Activated naive CD8-positive, alpha-beta T cell treated with anti-CD3 and anti-CD28 coated beads, Interleukin-2, amount 50 U/mL, for 24 hours (primary cell): Measurements from ENCODE around the gene CNR2.
A peak's percentile ranks its signal among the peaks of the same experiment; 100 is the strongest.
"Not testable (repeated sequence)": the region's sequence is repeated elsewhere in the genome, so short reads cannot be mapped to it uniquely, and the experiment has no call there.

Experiments used
- ATAC-seq: fragments of 150-1000 bp; cut with Tn5 transposase; one replicate; pipeline ENCODE4 v1.10.0; 2021
- DNase-seq: peaks from one replicate; pipeline ENCODE4 v3.0.0; 2021
- H3K27ac Mint-ChIP-seq: one replicate; pipeline ENCODE4 v1.8.0; 2021; ENCODE audit warnings: mild to moderate bottlenecking, mixed read lengths
- H3K27me3 Mint-ChIP-seq: one replicate; pipeline ENCODE4 v1.8.0; 2021; ENCODE audit warnings: mixed read lengths
- H3K36me3 Mint-ChIP-seq: one replicate; pipeline ENCODE4 v1.8.0; 2021; ENCODE audit warnings: low read depth, mixed read lengths
- H3K4me1 Mint-ChIP-seq: one replicate; pipeline ENCODE4 v1.8.0; 2021; ENCODE audit warnings: mixed read lengths
- H3K4me3 Mint-ChIP-seq: one replicate; pipeline ENCODE4 v1.8.0; 2021; ENCODE audit warnings: mild to moderate bottlenecking, moderate library complexity, mixed read lengths
- H3K9me3 Mint-ChIP-seq: one replicate; pipeline ENCODE4 v1.8.0; 2021; ENCODE audit warnings: mixed read lengths

CNR2 gene

DNA sequence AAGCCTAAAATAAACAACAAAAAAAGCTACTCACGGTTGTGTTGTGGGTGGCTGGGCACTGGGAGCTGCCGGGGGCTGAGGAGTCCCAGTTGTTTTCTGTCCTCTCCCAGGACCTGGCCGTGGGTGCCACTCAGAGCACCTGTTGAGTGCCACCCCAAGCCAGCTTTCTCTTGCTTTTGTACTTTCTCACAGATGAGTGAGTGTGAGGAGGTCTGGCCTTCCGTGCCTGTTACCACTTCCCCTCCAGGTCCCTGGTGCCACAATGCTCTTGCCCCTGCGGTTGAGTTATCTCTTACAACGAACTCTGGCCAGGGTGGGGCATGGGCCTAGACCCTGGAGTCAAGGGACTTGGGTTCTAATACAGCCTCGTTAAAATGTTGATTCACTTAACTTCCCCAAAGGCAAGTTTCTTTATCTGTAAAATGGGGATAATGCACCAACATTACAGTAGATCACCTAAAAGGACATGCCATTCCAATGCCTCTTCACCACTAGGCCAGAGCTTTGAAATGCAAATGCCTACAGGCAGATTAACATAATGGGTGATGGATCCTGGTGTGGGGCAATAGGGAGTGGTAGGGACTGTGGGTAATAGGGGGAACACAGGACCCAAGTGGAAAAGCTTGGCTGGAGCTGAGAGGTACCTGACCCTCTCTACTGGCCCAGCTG is at the start of gene CNR2:
CNR2 (minus strand) TSS at position 151 of the 669 bp plus-strand sequence. CDS start 37,745 bp downstream, outside the sequence.
- ATAC-seq (no peak), DNase-seq (peak; percentile 32)
- H3K36me3 Mint-ChIP-seq: peaks cover 2% of the 10 kb centered on the region
- H3K4me3 Mint-ChIP-seq: peak within 1 kb of the TSS; percentile 71
- no peaks in the 10 kb centered on the region for H3K27me3 Mint-ChIP-seq
- peaks cover 59% of the 10 kb centered on the region for H3K4me1 Mint-ChIP-seq
- no peaks in the 10 kb centered on the region for H3K9me3 Mint-ChIP-seq
- peak within 1 kb of the TSS; percentile 63 for H3K27ac Mint-ChIP-seq

DNA sequence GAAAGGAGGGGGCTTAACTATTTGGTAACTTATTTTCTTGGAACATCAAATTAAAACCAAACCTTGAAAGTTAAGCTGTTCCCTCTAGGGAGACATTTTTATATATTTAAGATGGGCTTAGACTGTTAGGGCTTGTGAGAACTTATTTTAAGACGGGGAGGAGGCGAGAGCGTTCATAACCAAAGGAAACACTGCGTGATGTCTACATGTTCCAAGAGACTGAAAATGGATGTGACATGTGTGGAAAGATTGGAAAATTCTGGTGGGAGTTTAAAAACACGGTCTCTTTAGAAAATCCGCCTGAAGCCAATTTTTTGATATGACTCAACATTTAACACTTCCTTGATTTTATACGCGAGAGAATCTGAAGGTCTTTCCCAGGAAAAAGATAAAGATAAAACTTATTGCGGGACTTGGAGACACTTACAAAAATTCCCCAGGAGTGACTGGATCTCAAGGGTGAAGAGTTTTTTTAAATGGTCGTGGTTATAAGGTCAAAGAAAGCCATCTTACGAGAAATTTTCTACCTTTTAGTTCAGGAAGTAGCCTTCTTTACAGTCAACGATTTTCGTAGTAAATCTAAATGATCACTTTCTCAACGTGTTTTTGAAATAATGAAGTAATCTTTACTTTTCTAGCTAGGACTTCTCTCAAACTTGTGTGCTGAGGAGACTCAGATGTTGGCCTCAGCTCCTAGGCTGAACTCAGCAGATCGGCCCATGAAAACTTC is 47.3 kb upstream of the CNR2 start:
- DNase-seq (no peak), ATAC-seq (no peak)
- H3K4me1 Mint-ChIP-seq: peaks cover 70% of the 10 kb centered on the region
- H3K36me3 Mint-ChIP-seq: peaks cover 49% of the 10 kb centered on the region
- H3K4me3 Mint-ChIP-seq: peak overlapping the region; percentile 92
- no peaks in the 10 kb centered on the region for H3K27me3 Mint-ChIP-seq
- H3K27ac Mint-ChIP-seq: peak overlapping the region; percentile 100
- no peaks in the 10 kb centered on the region for H3K9me3 Mint-ChIP-seq

DNA sequence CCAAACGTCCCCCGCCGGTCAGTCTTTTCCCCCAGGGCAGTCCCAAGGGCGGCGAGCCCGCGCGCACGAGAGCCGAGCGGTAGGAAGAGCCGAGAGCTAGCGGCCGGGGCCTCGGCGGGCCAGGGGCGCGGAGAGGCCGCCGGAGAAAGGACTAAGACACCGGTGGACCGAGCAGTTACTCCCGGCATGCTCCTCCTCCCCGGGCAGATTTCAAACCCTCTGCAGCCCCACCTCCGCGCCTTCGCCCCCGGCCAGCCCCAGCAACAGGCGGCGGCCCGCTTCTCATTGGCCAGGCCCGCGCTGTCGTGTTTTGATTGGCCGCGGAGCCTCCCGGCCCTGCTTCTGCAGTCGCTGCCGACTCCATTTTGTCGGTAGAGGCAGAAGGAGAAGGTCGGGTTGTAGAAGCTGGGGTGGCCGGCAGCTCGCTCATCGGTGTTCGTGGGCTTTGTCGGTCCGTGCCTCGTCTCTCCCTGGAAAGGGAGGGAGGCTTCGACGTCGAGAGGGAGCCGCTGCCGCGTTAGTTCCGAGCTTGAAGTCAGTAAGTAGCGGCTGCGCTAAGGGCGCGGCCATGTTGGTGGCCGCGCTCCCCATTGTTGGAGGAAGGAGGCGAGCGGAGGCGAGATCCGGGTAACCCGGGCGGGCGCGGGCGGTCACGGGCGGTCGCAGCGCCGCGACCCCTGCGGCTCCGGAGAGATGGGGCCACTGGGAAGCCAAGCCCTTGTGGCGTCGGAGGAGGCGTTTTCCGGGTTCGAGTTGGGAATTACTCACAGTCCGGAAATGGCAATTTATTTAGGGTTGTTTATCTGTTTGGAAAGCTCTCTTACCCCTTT is 46.5 kb upstream of the CNR2 start, which contains the start of gene PNRC2:
PNRC2 (plus strand) TSS at position 368 of the 830 bp plus-strand sequence. CDS start 1,630 bp downstream, outside the sequence.
- H3K9me3 Mint-ChIP-seq: no peaks in the 10 kb centered on the region
- H3K27ac Mint-ChIP-seq: peak within 1 kb of the TSS; percentile 100
- peak; percentile 90 for ATAC-seq
- peak within 1 kb of the TSS; percentile 92 for H3K4me3 Mint-ChIP-seq
- DNase-seq: peak; percentile 95
- H3K36me3 Mint-ChIP-seq: peaks cover 43% of the 10 kb centered on the region
- no peaks in the 10 kb centered on the region for H3K27me3 Mint-ChIP-seq
- H3K4me1 Mint-ChIP-seq: peaks cover 70% of the 10 kb centered on the region

DNA sequence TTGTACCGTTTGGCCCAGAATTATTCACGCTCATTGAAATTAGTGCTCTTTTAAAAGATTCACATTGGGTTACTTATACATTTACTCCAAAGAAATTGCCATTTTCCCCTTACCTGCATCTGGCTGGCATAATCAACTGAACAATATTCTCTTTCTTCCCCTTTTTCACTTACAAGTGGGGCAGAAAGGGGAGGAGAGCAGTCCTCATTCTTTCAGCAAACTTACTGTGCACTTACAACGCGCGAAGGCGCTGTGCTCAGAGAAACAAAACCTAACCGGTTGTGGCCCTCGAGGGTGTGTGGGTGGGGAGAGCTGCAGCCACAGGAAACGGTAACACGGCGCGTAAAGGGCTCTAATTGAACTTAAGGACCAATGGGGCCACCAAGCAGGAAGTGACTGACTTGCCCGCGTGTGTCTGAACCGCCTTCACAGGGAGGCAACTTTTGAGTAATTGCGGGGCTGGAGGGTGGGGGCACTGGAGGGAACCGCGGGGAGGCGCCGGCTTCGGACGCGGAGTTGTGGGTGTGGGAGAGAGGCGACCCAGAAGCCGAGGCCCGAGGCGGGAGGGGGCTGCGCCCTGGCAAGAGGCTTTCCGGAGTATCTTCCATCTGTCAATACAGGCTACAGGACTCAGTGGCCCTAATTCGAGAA is 45.8 kb upstream of the CNR2 start:
- DNase-seq (peak; percentile 92), ATAC-seq (peak; percentile 87)
- Mint-ChIP-seq H3K4me3 (peak overlapping the region; percentile 92), H3K36me3 (peaks cover 38% of the 10 kb centered on the region), H3K27me3 (no peaks in the 10 kb centered on the region), H3K27ac (peak overlapping the region; percentile 100), H3K9me3 (no peaks in the 10 kb centered on the region), H3K4me1 (peaks cover 66% of the 10 kb centered on the region)

DNA sequence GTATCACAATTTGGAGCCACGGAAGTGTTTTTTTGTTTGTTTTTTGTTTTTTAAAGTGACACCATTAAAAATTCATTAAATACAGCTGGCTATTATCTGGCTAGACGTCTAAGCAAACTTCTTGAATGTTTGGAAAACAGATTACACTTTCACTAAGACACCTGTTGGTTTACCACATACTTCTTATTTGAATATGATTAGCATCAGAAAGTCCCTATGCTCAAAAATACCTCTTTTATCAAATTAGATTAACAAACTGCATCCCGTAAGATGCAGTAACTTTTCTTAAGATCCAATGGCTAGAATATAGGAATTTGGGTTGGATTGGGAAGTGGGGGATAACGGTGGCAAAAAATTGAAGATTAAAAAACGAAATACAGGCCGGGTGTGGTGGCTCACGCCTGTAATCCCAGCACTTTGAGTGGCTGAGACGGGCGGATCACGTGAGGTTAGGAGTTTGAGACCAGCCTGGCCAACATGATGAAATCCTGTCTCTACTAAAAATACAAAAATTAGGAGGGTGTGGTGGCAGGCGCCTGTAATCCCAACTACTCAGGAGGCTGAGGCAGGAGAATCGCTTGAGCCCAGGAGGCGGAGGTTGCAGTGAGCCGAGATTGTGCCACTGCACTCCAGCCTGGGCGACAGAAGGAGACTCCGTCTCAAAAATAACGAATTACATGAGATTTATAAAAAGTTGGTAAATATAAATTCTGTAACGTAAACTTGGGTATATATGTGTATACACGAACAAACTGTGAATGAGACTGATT is 45.1 kb upstream of the CNR2 start:
- not testable (repeated sequence) for DNase-seq, H3K27me3 Mint-ChIP-seq, ATAC-seq, H3K9me3 Mint-ChIP-seq
- Mint-ChIP-seq H3K4me1 (peaks cover 59% of the 10 kb centered on the region), H3K4me3 (peak overlapping the region; percentile 92), H3K36me3 (peaks cover 30% of the 10 kb centered on the region), H3K27ac (peak overlapping the region; percentile 100)

DNA sequence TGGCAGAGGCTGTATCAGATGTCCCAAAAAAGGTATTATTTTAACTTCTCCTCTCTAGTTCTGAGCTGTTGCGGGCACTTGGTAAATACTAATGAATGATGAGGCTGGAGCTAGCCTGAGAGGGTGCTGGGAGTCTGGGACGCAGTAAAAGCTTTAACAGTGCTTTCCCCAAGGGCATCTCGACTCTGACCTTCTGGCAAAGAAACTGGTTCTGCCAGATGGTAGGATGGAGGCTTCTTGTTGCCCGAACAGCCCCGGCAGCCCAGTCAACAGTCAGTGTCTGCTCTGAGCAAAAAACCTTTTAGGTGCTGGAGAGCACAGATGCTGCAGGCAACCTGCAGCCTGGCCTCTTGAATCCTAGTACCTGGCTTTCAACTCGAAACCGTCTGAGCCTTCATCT is 43.9 kb upstream of the CNR2 start:
- H3K9me3 Mint-ChIP-seq: no peaks in the 10 kb centered on the region
- peaks cover 23% of the 10 kb centered on the region for H3K36me3 Mint-ChIP-seq
- DNase-seq (no peak), ATAC-seq (no peak)
- H3K4me1 Mint-ChIP-seq: peaks cover 53% of the 10 kb centered on the region
- no peak overlapping the region for H3K4me3 Mint-ChIP-seq
- peak overlapping the region; percentile 32 for H3K27ac Mint-ChIP-seq
- H3K27me3 Mint-ChIP-seq: no peaks in the 10 kb centered on the region

DNA sequence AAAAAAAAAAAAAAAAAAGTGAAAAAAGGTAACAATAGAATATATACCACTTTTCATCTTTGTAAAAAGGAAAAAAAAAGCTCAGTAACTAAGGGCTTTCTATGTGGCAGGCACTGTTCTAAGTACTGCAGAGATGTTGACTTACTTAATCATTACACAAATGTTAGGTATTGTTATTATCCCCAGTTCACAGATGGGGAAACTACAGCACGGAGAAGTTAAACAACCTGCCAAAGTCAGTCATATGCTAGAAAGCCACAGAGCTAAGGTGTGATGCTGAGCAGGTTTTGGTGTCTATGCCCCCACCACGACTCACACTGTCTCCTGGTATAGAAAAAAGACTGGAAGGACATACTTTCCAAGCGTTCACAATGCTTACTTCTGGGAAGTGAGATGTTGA is 39.9 kb upstream of the CNR2 start:
- Mint-ChIP-seq H3K4me3 (no peak overlapping the region), H3K9me3 (no peaks in the 10 kb centered on the region), H3K27me3 (no peaks in the 10 kb centered on the region), H3K36me3 (no peaks in the 10 kb centered on the region), H3K27ac (no peak overlapping the region), H3K4me1 (peaks cover 28% of the 10 kb centered on the region)
- no peak for DNase-seq
- no peak for ATAC-seq

DNA sequence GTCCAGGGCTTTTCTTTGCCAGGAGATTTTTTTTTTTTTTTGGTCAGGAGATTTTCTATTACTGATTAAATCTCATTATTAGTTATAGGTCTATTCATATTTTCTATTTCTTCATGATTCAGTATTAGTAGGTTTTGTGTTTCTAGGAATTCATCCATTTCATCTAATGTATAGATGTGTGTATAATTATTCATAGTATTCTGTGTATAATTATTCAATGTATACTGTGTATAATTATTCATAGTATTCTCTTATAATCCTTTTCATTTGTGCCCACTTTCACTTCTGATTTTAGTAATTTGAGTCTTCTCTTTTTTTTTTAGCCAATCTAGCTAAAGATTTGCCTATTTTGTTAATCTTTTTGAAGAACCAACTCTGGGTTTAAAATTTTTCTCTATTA is 34.2 kb upstream of the CNR2 start:
- no peak overlapping the region for H3K27ac Mint-ChIP-seq
- H3K4me3 Mint-ChIP-seq: no peak overlapping the region
- no peaks in the 10 kb centered on the region for H3K36me3 Mint-ChIP-seq
- DNase-seq: no peak
- peaks cover 16% of the 10 kb centered on the region for H3K9me3 Mint-ChIP-seq
- H3K4me1 Mint-ChIP-seq: peaks cover 3% of the 10 kb centered on the region
- no peak for ATAC-seq
- H3K27me3 Mint-ChIP-seq: peaks cover 6% of the 10 kb centered on the region

DNA sequence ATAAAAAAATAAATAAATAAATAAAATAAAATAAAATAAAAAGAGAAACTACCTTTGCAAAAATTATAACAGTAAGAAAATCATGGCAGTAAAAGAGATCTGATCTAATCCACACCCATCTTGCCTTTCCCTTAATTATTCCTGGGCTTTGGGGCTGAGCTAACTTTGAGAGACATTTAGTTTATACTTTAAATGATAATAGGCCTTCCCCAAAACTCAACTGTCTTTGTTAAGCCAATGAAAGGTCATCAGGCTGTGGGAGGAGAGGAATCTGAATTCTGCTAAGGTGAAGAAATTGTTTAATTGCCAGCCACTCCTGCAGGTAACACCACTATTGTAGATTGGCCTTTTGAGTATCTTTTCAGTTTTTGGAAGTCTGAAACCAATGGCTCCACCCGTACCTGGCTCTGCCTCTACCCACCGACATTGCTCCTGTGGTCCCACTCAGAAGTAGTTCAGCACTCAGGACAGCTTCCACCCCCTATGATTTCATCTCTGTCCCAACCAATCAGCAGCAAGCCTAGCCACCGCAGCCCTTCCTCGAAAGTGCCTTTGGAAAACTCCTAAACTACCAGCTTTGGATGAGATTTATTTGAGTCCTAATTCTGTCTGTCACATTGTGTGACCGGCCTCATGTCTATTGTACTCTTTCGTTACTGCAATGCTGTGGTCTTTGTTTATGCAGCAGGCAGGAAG is 23.5 kb upstream of the CNR2 start:
- H3K27ac Mint-ChIP-seq: no peak overlapping the region
- no peaks in the 10 kb centered on the region for H3K27me3 Mint-ChIP-seq
- H3K36me3 Mint-ChIP-seq: no peaks in the 10 kb centered on the region
- H3K4me1 Mint-ChIP-seq: peaks cover 4% of the 10 kb centered on the region
- ATAC-seq (no peak), DNase-seq (no peak)
- H3K9me3 Mint-ChIP-seq: no peaks in the 10 kb centered on the region
- H3K4me3 Mint-ChIP-seq: no peak overlapping the region

DNA sequence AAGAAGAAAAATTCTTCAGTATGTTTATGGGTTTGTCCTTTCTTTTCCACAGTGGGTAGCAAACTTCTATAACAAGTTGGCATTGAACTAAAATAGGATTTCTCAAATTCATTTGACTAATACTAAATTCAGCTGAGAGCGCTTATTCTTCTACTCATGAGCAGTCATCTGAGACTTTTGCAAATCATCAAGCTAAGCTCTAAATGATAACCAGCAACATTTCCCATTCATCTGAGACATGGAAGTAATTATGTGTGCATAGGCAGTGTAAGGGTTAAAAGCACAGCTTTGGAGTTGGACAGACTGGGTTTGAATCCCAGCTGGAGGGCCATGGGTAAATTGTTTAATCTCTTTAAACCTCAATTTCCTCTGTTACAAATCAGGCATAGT is 18.3 kb upstream of the CNR2 start:
- no peak for ATAC-seq
- no peaks in the 10 kb centered on the region for H3K27me3 Mint-ChIP-seq
- no peak overlapping the region for H3K27ac Mint-ChIP-seq
- no peaks in the 10 kb centered on the region for H3K9me3 Mint-ChIP-seq
- no peak overlapping the region for H3K4me3 Mint-ChIP-seq
- H3K36me3 Mint-ChIP-seq: no peaks in the 10 kb centered on the region
- DNase-seq: no peak
- peaks cover 9% of the 10 kb centered on the region for H3K4me1 Mint-ChIP-seq

DNA sequence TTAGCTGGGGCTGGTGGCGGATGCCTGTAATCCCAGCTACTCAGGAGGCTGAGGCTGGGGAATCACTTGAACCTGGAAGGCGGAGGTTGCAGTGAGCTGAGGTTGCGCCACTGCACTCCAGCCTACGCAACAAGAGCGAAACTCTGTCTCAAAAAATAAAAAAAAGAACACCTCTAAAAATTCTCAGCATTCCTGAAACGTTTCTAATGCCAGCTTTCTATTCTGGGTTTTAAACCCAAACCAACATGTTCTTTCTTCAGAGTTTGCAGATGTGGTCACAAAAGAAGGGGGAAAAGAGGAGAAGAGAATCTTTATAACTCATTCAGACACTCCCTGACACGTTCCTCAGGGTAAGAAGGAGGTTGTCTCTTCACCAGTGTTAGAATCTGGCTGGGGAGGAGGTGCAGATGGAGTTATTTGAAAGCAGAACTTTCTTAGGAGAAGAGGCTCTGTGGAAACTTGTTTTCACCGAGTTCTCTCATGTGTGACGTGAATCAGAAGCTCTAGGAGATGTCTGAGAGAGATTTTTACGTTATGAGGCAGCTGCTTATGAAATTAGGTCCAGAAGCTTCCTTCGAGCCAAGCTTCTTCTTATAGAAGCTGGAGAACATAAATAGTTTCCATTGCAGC is 17.8 kb upstream of the CNR2 start:
- DNase-seq: no peak
- Mint-ChIP-seq H3K4me3 (no peak overlapping the region), H3K4me1 (peaks cover 9% of the 10 kb centered on the region), H3K36me3 (no peaks in the 10 kb centered on the region), H3K27ac (no peak overlapping the region), H3K27me3 (no peaks in the 10 kb centered on the region), H3K9me3 (no peaks in the 10 kb centered on the region)
- ATAC-seq: no peak

DNA sequence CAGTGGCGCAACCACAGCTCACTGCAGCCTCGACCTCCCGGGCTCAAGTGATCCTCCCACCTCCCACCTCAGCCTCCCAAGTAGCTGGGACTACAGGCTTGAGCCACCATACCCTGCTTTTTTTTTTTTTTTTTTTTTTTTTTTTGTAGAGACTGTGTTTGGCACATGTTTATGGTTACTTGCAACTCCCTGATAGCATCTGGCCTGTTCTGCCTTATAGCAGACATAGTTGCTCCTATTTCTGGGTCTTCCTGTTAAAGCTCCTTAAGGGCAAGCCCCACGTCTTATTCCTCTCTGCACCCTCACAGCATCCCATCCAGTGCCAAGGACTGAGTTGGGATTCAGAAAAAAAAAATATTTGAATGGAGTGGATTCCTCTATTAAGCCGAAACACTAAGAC is 17.1 kb upstream of the CNR2 start:
- DNase-seq (no peak), ATAC-seq (no peak)
- H3K27me3 Mint-ChIP-seq: no peaks in the 10 kb centered on the region
- H3K9me3 Mint-ChIP-seq: no peaks in the 10 kb centered on the region
- H3K36me3 Mint-ChIP-seq: no peaks in the 10 kb centered on the region
- H3K4me1 Mint-ChIP-seq: peaks cover 9% of the 10 kb centered on the region
- H3K4me3 Mint-ChIP-seq: no peak overlapping the region
- no peak overlapping the region for H3K27ac Mint-ChIP-seq

DNA sequence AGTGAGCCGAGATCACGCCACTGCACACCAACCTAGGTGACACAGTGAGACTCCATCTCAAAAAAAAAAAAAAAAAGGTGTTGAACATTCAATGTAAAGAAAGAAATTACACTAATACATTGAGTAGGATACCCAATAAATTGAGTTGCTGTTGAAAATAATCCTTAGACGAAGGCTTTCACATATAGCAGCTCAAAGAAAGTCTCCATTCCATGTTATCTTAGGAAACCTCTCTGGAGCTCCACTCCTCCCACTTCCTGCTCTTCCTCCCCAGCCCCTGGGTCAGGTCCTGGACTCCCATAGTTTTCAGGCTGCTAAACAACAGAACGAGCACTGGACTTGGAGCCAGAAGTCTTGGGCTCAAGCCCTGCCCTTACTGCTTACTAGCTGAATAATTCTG is 15.6 kb upstream of the CNR2 start:
- ATAC-seq (no peak), DNase-seq (no peak)
- H3K4me1 Mint-ChIP-seq: peaks cover 8% of the 10 kb centered on the region
- no peaks in the 10 kb centered on the region for H3K27me3 Mint-ChIP-seq
- H3K27ac Mint-ChIP-seq: no peak overlapping the region
- H3K4me3 Mint-ChIP-seq: no peak overlapping the region
- H3K9me3 Mint-ChIP-seq: no peaks in the 10 kb centered on the region
- no peaks in the 10 kb centered on the region for H3K36me3 Mint-ChIP-seq
